ENCODE results near the gene ENTPD5.
"Not testable (repeated sequence)": the region's sequence is repeated elsewhere in the genome, so short reads cannot be mapped to it uniquely, and the experiment has no call there.

The ENTPD5 gene

GRCh38 chr14:74005664-74006063, 13.4 kb downstream of the ENTPD5 start:
- DNase-seq (ENCODE audit: low spot score) = not testable (repeated sequence)

- DNase-seq (ENCODE audit: low spot score) = no peak
Measured at GRCh38 chr14:73998726-73999125, 20.4 kb downstream of the ENTPD5 start.

GRCh38 chr14:73997944-73998447, 21.1 kb downstream of the ENTPD5 start:
- DNase-seq (ENCODE audit: low spot score) = no peak

GRCh38 chr14:73997108-73997943, 21.8 kb downstream of the ENTPD5 start:
- no peak for DNase-seq (ENCODE audit: low spot score)

GRCh38 chr14:73996731-73997107, 22.4 kb downstream of the ENTPD5 start:
- DNase-seq (ENCODE audit: low spot score) = no peak

GRCh38 chr14:73995977-73996378, 23.1 kb downstream of the ENTPD5 start:
- DNase-seq (ENCODE audit: low spot score) = no peak

GRCh38 chr14:73994926-73995325, 24.2 kb downstream of the ENTPD5 start:
- not testable (repeated sequence) for DNase-seq (ENCODE audit: low spot score)

GRCh38 chr14:73991092-73991491, 28.0 kb downstream of the ENTPD5 start:
- no peak for DNase-seq (ENCODE audit: low spot score)

- DNase-seq (ENCODE audit: low spot score) = not testable (repeated sequence)
Measured at GRCh38 chr14:73988656-73989055, 30.4 kb downstream of the ENTPD5 start.

GRCh38 chr14:73988065-73988464, 31.0 kb downstream of the ENTPD5 start:
- DNase-seq (ENCODE audit: low spot score) = no peak

GRCh38 chr14:73977896-73978295, 41.2 kb downstream of the ENTPD5 start:
- DNase-seq (ENCODE audit: low spot score) = no peak

- DNase-seq (ENCODE audit: low spot score) = no peak
Measured at GRCh38 chr14:73976125-73976524, 43.0 kb downstream of the ENTPD5 start.

- no peak for DNase-seq (ENCODE audit: low spot score)
Measured at GRCh38 chr14:73973497-73973896, 45.6 kb downstream of the ENTPD5 start.

GRCh38 chr14:73968885-73969284, 50.2 kb downstream of the ENTPD5 start:
- DNase-seq (ENCODE audit: low spot score) = no peak

GRCh38 chr14:73965216-73965615, 53.9 kb downstream of the ENTPD5 start:
- no peak for DNase-seq (ENCODE audit: low spot score)

GRCh38 chr14:73961192-73961591, 57.9 kb downstream of the ENTPD5 start:
- no peak for DNase-seq (ENCODE audit: low spot score)

GRCh38 chr14:73958591-73958990, 60.5 kb downstream of the ENTPD5 start:
- DNase-seq (ENCODE audit: low spot score) = no peak

GRCh38 chr14:73955674-73956073, 63.4 kb downstream of the ENTPD5 start:
- no peak for DNase-seq (ENCODE audit: low spot score)

- no peak for DNase-seq (ENCODE audit: low spot score)
Measured at GRCh38 chr14:73953731-73954130, 65.4 kb downstream of the ENTPD5 start.

GRCh38 chr14:73949752-73950734, 69.0 kb downstream of the ENTPD5 start, which contains the start of the genes COQ6 and FAM161B:
TSS of gene COQ6 (plus strand) at chr14:73950302. CDS start at chr14:73950333, 31 bp downstream.
TSS of gene FAM161B (minus strand) at chr14:73950094. CDS start at chr14:73950026, 68 bp downstream.
- peak; percentile 94 for DNase-seq (ENCODE audit: low spot score)

GRCh38 chr14:73945159-73945670, 73.9 kb downstream of the ENTPD5 start:
- no peak for DNase-seq (ENCODE audit: low spot score)

Measured in CD4-positive, alpha-beta T cell treated with Interleukin-2 at 100 ng/mL for 4 hours (primary cell).